ENCODE measurements around the gene LENG1. TPM values are rescaled to one million over a fixed set of nuclear protein-coding genes. Genes with fewer than 3 reads are reported as not detected.

LENG1 gene
- total RNA-seq: 10 to 100 TPM in 3 of 9 donors, 1 to 10 TPM in 6; 5.0 to 21.7 (median 9.5) TPM
- polyA plus RNA-seq: 10 to 100 TPM in 2 of 3 donors, 1 to 10 TPM in 1; 5.7 to 22.0 (median 14.8) TPM
- long read RNA-seq, donor 1, transcript LENG1-201 (4 exons, 1,542 nt): major isoform, 7 of 7 reads
- long read RNA-seq, donor 1, partial matches to known transcripts: 0 of 7 reads
- long read RNA-seq, donor 1, other reads (novel, unspliced or antisense): 0 of 7 reads
- long read RNA-seq, donor 2, partial matches to known transcripts: 0 of 2 reads
- long read RNA-seq, donor 2, other reads (novel, unspliced or antisense): 0 of 2 reads
- long read RNA-seq, donor 3, partial matches to known transcripts: 0 of 3 reads
- long read RNA-seq, donor 3, other reads (novel, unspliced or antisense): 0 of 3 reads
- long read RNA-seq, donor 4, transcript LENG1-201 (4 exons, 1,542 nt): major isoform, 14 of 15 reads
- long read RNA-seq, donor 4, partial matches to known transcripts: 1 of 15 reads
- long read RNA-seq, donor 4, other reads (novel, unspliced or antisense): 0 of 15 reads
- long read RNA-seq, donor 5, transcript LENG1-201 (4 exons, 1,542 nt): major isoform, 20 of 21 reads
- long read RNA-seq, donor 5, partial matches to known transcripts: 0 of 21 reads
- long read RNA-seq, donor 5, other reads (novel, unspliced or antisense): 1 of 21 reads
- long read RNA-seq, donor 6, transcript LENG1-201 (4 exons, 1,542 nt): major isoform, 14 of 16 reads
- long read RNA-seq, donor 6, partial matches to known transcripts: 2 of 16 reads
- long read RNA-seq, donor 6, other reads (novel, unspliced or antisense): 0 of 16 reads
- long read RNA-seq, donor 7, transcript LENG1-201 (4 exons, 1,542 nt): major isoform, 5 of 5 reads
- long read RNA-seq, donor 7, partial matches to known transcripts: 0 of 5 reads
- long read RNA-seq, donor 7, other reads (novel, unspliced or antisense): 0 of 5 reads
- long read RNA-seq, donor 8, transcript LENG1-201 (4 exons, 1,542 nt): major isoform, 8 of 8 reads
- long read RNA-seq, donor 8, partial matches to known transcripts: 0 of 8 reads
- long read RNA-seq, donor 8, other reads (novel, unspliced or antisense): 0 of 8 reads
- long read RNA-seq, donor 9, transcript LENG1-201 (4 exons, 1,542 nt): major isoform, 6 of 6 reads
- long read RNA-seq, donor 9, partial matches to known transcripts: 0 of 6 reads
- long read RNA-seq, donor 9, other reads (novel, unspliced or antisense): 0 of 6 reads
- long read RNA-seq, donor 10, partial matches to known transcripts: 0 of 3 reads
- long read RNA-seq, donor 10, other reads (novel, unspliced or antisense): 0 of 3 reads

DNA sequence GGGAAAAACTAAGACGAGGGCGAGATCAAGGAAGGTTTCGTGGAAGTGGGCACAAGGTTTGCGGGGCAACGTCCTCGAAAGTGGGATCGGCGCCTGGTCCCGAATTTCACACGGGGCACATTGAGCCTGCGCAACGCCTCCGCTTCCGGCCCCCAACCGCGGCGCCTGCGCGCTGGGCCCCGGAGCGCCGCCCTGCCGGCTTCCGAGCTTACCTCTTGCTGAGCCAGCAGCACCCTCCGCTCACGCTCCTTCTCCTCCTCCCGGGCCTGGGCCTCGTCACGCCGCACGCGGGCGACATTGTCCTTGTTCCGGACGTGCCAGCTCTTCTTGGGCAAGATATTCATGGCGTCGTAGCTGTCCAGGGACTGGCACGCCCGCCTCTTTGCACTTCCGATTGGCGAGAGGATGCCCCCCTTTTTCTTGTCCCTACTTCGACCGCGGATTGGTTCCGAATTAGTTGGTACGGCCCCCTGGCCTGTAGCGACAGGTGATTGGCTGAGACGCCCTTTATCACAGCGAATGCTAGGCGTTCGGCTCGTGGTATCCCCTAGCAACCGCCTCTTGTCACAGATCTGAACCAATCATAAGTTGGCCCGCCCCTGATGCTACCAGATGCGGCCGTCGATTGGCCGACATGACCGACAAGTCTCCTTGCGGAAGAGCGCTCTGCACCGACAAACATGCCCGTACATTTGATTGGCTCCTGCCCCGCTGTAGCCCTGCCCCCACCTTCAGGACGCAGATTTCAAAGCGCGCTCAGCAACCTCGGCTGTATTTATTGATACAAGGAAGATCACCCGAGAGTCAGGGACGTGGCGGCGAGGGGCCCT, at the start of gene LENG1:
Gene LENG1, minus strand, starts transcription at position 370 of the 830 bp plus-strand sequence. Its CDS starts 26 bp downstream, at position 344.
- Histone ChIP-seq H3K27ac (peak within 1 kb of the TSS; percentile 82 to 100 (median 95)), H3K4me3 (peak within 1 kb of the TSS; percentile 10 to 89 (median 56)), H3K4me1 (replicated peaks in 1 of 2) (peaks cover 22 to 46% of the 10 kb centered on the region in 2 donors), H3K27me3 (no peaks in the 10 kb centered on the region), H3K36me3 (replicated peaks in 1 of 2) (peaks cover 0 to 35% of the 10 kb centered on the region in 2 donors), H3K9me3 (replicated peaks in 1 of 3) (no peaks in the 10 kb centered on the region)
- intact Hi-C loops (cut with DNase I): no loop called here
- 0 to 1% (median 0%) methylated on average over 53 to 72 of the region's 72 CpGs for WGBS, 4 donors
- peak; percentile 29 to 82 for TF ChIP-seq POLR2A (IDR thresholded peaks at IDR 0.05)
- TF ChIP-seq, protein P1, sequence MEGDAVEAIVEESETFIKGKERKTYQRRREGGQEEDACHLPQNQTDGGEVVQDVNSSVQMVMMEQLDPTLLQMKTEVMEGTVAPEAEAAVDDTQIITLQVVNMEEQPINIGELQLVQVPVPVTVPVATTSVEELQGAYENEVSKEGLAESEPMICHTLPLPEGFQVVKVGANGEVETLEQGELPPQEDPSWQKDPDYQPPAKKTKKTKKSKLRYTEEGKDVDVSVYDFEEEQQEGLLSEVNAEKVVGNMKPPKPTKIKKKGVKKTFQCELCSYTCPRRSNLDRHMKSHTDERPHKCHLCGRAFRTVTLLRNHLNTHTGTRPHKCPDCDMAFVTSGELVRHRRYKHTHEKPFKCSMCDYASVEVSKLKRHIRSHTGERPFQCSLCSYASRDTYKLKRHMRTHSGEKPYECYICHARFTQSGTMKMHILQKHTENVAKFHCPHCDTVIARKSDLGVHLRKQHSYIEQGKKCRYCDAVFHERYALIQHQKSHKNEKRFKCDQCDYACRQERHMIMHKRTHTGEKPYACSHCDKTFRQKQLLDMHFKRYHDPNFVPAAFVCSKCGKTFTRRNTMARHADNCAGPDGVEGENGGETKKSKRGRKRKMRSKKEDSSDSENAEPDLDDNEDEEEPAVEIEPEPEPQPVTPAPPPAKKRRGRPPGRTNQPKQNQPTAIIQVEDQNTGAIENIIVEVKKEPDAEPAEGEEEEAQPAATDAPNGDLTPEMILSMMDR (IDR thresholded peaks at IDR 0.05): peak in 3 of 6 experiments; percentile 12 to 30 (median 19)
- DNase-seq: peak; percentile 100

DNA sequence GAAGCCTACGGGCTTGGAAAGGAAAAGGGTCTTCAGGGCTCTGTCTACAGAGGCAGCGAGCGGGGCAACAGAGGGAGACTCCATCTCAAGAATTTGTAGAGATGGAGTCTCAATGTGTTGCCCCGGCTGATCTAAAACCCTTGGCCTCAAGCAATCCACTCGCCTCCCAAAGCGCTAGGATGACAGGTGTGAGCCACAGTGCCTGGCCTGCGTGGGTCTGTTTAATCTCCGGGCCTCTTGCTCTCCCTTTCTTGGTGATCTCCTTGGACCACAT, 49.2 kb upstream of the LENG1 start:
- no peak for DNase-seq
- H3K4me3 ChIP-seq: no peak overlapping the region
- intact Hi-C loops (cut with DNase I): no loop called here
- TF ChIP-seq, protein P1 (IDR thresholded peaks at IDR 0.05): no peak
- no peak for TF ChIP-seq POLR2A (IDR thresholded peaks at IDR 0.05)
- peaks cover 0 to 46% of the 10 kb centered on the region in 2 donors for H3K36me3 ChIP-seq (replicated peaks in 1 of 2)
- H3K27me3 ChIP-seq: no peaks in the 10 kb centered on the region
- peaks cover 41 to 69% of the 10 kb centered on the region in 2 donors for H3K4me1 ChIP-seq (replicated peaks in 1 of 2)
- H3K9me3 ChIP-seq (replicated peaks in 1 of 3): no peaks in the 10 kb centered on the region
- WGBS, 4 donors: 78 to 90% (median 84%) methylated on average over 7 to 8 of the region's 8 CpGs
- peak overlapping the region; percentile 82 to 100 (median 95) for H3K27ac ChIP-seq

DNA sequence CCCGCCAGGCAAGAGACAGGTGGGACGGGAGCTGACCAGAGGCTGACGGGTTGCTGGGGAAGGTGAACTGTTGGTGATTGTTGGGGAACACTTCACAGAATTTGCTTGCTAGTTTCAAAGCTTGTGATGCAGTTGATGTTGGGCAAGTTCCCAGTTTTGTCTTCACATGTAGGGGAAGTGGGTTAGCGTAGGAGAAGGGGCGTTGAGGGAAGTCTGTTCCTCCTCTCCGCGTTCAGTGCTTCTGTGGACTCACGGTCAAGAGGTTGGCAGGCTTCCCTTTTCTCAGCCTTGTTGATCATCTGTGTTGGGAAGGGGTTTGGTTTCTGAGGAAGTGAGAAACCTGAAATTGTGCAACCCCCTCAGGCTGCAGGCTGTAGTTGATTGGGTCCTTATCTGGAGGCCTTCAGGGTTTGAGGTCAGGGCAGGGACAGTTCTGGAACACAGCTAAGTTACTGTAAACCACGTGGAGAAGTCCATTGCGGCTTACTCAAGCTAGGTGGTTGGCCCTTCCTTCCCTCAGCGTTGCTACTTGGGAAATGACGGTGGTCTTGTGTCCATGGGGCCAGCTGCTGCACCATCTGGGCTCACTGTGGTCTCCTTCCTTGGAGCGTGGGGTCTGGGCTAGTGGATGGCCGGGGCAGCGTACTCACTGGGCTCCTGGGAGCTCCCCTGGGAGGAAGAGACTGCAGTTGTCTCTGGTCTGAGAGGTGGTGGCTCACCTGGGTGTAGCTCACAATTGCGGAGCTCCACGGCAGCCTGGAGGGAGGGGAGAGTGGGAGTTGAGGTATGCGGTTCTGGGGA, 48.7 kb upstream of the LENG1 start:
- TF ChIP-seq POLR2A (IDR thresholded peaks at IDR 0.05): peak; percentile 32 to 60
- TF ChIP-seq, protein P1 (IDR thresholded peaks at IDR 0.05): no peak
- Histone ChIP-seq H3K4me3 (no peak overlapping the region), H3K4me1 (replicated peaks in 1 of 2) (peaks cover 43 to 74% of the 10 kb centered on the region in 2 donors), H3K27ac (peak overlapping the region; percentile 84 to 100 (median 95)), H3K27me3 (no peaks in the 10 kb centered on the region), H3K36me3 (replicated peaks in 1 of 2) (peaks cover 0 to 52% of the 10 kb centered on the region in 2 donors), H3K9me3 (replicated peaks in 1 of 3) (no peaks in the 10 kb centered on the region)
- intact Hi-C loops (cut with DNase I): no loop called here
- WGBS, 4 donors: 40 to 51% (median 47%) methylated on average over 14 to 18 of the region's 18 CpGs
- peak; percentile 71 to 99 (median 95) for DNase-seq
